ENCODE results near the gene RUNDC3A. TPM values are rescaled to one million over a fixed set of nuclear protein-coding genes. Genes with fewer than 3 reads are reported as not detected.

The RUNDC3A gene
- polyA plus RNA-seq, 1 donor (not counting 4 experiments of a cell fraction or from before 2014, with no cell fraction given): 1.6 TPM

DNA sequence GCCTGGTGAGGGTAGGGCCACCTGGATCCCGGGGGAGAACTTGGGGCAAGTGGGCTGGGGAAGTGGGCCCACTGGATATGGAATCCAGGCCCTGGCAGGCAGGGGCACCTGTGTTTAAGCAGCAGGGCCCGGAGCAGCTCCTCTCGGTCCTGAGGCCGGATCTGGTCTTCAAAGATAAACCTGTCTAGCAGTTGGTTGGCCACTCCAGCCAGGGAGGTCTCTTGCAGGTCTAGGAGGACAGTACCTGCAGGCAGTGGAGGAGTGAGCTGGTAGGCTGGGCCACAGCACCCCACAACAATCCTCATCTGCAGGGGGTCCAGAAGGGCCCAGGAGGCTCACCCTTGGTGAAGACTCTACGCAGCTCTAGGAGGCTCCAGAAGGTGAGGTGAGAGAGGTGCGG is 48.1 kb upstream of the RUNDC3A start:
- FAIRE-seq (no peak), DNase-seq (ENCODE audit: low read depth, low spot score) (no peak)
- Histone ChIP-seq H4K20me1 (ENCODE audit: control insufficient read depth, extremely low read depth, insufficient read depth, low read length) (no peaks in the 10 kb centered on the region), H2AFZ (ENCODE audit: control insufficient read depth, low read length) (no peak overlapping the region), H3K27me3 (ENCODE audit: control insufficient read depth, extremely low read depth, insufficient read depth, low read length) (peaks cover 20% of the 10 kb centered on the region), H3K79me2 (ENCODE audit: control insufficient read depth, insufficient read depth, low read length) (no peaks in the 10 kb centered on the region), H3K9me1 (ENCODE audit: control insufficient read depth, extremely low read depth, insufficient read depth, low read length) (no peaks in the 10 kb centered on the region), H3K36me3 (ENCODE audit: control insufficient read depth in 2 of 2, extremely low read depth in 1 of 2, insufficient read depth in 2 of 2, low read length in 2 of 2) (no peaks in the 10 kb centered on the region), H3K4me3 (ENCODE audit: control insufficient read depth in 2 of 3, extremely low read depth in 1 of 3, insufficient read depth in 2 of 3, low read depth in 1 of 3, low read length in 3 of 3) (no peak overlapping the region), H3K9me3 (ENCODE audit: control insufficient read depth, low read depth, low read length) (no peaks in the 10 kb centered on the region), H3K27ac (ENCODE audit: control insufficient read depth, insufficient read depth, low read length) (no peak overlapping the region), H3K4me2 (ENCODE audit: control insufficient read depth, extremely low read depth, insufficient read depth, low read depth, low read length) (no peak overlapping the region), H3K9ac (ENCODE audit: control insufficient read depth, extremely low read depth, insufficient read depth, low read length) (no peak overlapping the region), H3K4me1 (ENCODE audit: control insufficient read depth, extremely low read depth, insufficient read depth, low read length) (no peaks in the 10 kb centered on the region)
- dilution Hi-C loops (cut with MboI; ENCODE audit: extremely low pct_ligation_motif_present, low sequenced_read_pairs): no loop called here
- TF ChIP-seq EZH2 (IDR thresholded peaks at IDR 0.05; ENCODE audit: low read length): no peak
- TF ChIP-seq, protein P1, sequence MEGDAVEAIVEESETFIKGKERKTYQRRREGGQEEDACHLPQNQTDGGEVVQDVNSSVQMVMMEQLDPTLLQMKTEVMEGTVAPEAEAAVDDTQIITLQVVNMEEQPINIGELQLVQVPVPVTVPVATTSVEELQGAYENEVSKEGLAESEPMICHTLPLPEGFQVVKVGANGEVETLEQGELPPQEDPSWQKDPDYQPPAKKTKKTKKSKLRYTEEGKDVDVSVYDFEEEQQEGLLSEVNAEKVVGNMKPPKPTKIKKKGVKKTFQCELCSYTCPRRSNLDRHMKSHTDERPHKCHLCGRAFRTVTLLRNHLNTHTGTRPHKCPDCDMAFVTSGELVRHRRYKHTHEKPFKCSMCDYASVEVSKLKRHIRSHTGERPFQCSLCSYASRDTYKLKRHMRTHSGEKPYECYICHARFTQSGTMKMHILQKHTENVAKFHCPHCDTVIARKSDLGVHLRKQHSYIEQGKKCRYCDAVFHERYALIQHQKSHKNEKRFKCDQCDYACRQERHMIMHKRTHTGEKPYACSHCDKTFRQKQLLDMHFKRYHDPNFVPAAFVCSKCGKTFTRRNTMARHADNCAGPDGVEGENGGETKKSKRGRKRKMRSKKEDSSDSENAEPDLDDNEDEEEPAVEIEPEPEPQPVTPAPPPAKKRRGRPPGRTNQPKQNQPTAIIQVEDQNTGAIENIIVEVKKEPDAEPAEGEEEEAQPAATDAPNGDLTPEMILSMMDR (optimal IDR thresholded peaks at IDR 0.05 in 1 of 3, IDR thresholded peaks at IDR 0.05 in 1 of 3, conservative IDR thresholded peaks at IDR 0.05 in 1 of 3; ENCODE audit: extremely low read depth in 1 of 3, insufficient read depth in 2 of 3, low read length in 3 of 3): no peak

GRCh38 chr17:44262654-44263225 is 45.7 kb upstream of the RUNDC3A start:
- Histone ChIP-seq H3K9ac (ENCODE audit: control insufficient read depth, extremely low read depth, insufficient read depth, low read length) (no peak overlapping the region), H3K36me3 (ENCODE audit: control insufficient read depth in 2 of 2, extremely low read depth in 1 of 2, insufficient read depth in 2 of 2, low read length in 2 of 2) (no peaks in the 10 kb centered on the region), H4K20me1 (ENCODE audit: control insufficient read depth, extremely low read depth, insufficient read depth, low read length) (no peaks in the 10 kb centered on the region), H3K27me3 (ENCODE audit: control insufficient read depth, extremely low read depth, insufficient read depth, low read length) (peaks cover 20% of the 10 kb centered on the region), H3K9me3 (ENCODE audit: control insufficient read depth, low read depth, low read length) (no peaks in the 10 kb centered on the region), H3K4me1 (ENCODE audit: control insufficient read depth, extremely low read depth, insufficient read depth, low read length) (no peaks in the 10 kb centered on the region), H3K9me1 (ENCODE audit: control insufficient read depth, extremely low read depth, insufficient read depth, low read length) (no peaks in the 10 kb centered on the region), H3K4me2 (ENCODE audit: control insufficient read depth, extremely low read depth, insufficient read depth, low read depth, low read length) (no peak overlapping the region), H2AFZ (ENCODE audit: control insufficient read depth, low read length) (no peak overlapping the region), H3K79me2 (ENCODE audit: control insufficient read depth, insufficient read depth, low read length) (no peaks in the 10 kb centered on the region), H3K4me3 (ENCODE audit: control insufficient read depth in 2 of 3, extremely low read depth in 1 of 3, insufficient read depth in 2 of 3, low read depth in 1 of 3, low read length in 3 of 3) (no peak overlapping the region), H3K27ac (ENCODE audit: control insufficient read depth, insufficient read depth, low read length) (no peak overlapping the region)
- FAIRE-seq: no peak
- no peak for TF ChIP-seq EZH2 (IDR thresholded peaks at IDR 0.05; ENCODE audit: low read length)
- TF ChIP-seq, protein P1 (optimal IDR thresholded peaks at IDR 0.05 in 1 of 3, IDR thresholded peaks at IDR 0.05 in 1 of 3, conservative IDR thresholded peaks at IDR 0.05 in 1 of 3; ENCODE audit: extremely low read depth in 1 of 3, insufficient read depth in 2 of 3, low read length in 3 of 3): no peak
- DNase-seq (ENCODE audit: low read depth, low spot score): no peak
- dilution Hi-C loops (cut with MboI; ENCODE audit: extremely low pct_ligation_motif_present, low sequenced_read_pairs): no loop called here
